Measurements from ENCODE around the gene SELENOM. TPM values are rescaled to one million over a fixed set of nuclear protein-coding genes. Genes with fewer than 3 reads are reported as not detected.

SELENOM gene
- total RNA-seq, 1 donor from 2014 or later = 22.4 TPM

- Mint-ChIP-seq H3K4me3 (no peak overlapping the region), H3K27ac (no peak overlapping the region), H3K4me1 (ENCODE audit: unreplicated experiment) (no peaks in the 10 kb centered on the region), H3K27me3 (no peaks in the 10 kb centered on the region), H3K36me3 (peaks cover 6% of the 10 kb centered on the region), H3K9me3 (no peaks in the 10 kb centered on the region)
- TF ChIP-seq CTCF (conservative IDR thresholded peaks at IDR 0.05) = no peak
- DNase-seq (ENCODE audit: extremely low spot score, unreplicated experiment) = no peak
Observed at GRCh38 chr22:31093086-31093850, 14.1 kb downstream of the SELENOM start.

GRCh38 chr22:31092161-31092560, 15.2 kb downstream of the SELENOM start:
- no peak for DNase-seq (ENCODE audit: extremely low spot score, unreplicated experiment)
- Mint-ChIP-seq H3K27ac (no peak overlapping the region), H3K4me3 (no peak overlapping the region), H3K36me3 (peaks cover 6% of the 10 kb centered on the region), H3K9me3 (no peaks in the 10 kb centered on the region), H3K4me1 (ENCODE audit: unreplicated experiment) (no peaks in the 10 kb centered on the region), H3K27me3 (no peaks in the 10 kb centered on the region)
- no peak for TF ChIP-seq CTCF (conservative IDR thresholded peaks at IDR 0.05)

- Mint-ChIP-seq H3K27me3 (no peaks in the 10 kb centered on the region), H3K36me3 (peaks cover 5% of the 10 kb centered on the region), H3K4me3 (no peak overlapping the region), H3K27ac (no peak overlapping the region), H3K4me1 (ENCODE audit: unreplicated experiment) (no peaks in the 10 kb centered on the region), H3K9me3 (no peaks in the 10 kb centered on the region)
- DNase-seq (ENCODE audit: extremely low spot score, unreplicated experiment) = no peak
- no peak for TF ChIP-seq CTCF (conservative IDR thresholded peaks at IDR 0.05)
Observed at GRCh38 chr22:31091106-31091975, 16.0 kb downstream of the SELENOM start.

DNA sequence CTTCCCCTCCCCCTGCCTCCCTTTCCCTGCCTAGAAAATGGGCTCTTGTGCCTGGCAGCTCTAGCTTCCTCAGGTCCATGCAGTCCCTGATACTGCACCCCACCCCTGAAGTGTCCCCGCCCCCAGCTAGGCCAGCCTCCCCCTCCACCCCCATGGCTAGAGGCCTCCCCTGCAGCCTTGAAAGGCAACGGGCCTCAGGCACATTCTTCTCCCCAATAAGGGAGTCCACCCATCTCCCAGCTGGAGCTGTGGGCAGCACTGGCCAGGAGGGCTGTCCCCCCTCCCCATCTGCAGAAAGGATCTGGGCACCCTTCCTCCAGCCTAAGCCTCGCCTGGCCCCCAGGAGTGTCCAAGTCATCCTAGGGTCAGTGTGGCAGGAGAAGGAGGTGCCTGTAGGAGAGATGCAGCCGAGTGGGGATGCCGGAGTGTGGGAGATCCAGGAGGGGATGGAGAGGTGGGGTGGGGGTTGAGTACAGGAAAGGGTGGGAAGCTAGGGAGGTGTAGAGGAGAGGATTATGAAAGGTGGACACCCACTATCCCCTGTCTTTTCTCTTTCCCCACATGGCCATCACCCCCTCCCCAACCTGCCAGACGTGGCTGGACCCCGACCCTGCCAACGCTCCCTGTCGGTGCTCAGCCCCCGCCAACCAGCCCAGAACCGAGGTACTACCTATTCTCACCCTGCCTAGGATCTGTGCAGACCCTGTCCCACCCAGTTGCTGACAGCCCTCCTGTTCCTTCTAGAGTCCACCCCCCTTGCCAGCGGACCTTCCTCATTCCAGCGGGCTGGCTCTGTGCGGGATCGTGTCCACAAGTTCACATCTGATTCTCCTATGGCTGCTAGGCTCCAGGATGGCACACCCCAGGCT, 16.9 kb downstream of the SELENOM start:
- Mint-ChIP-seq H3K9me3 (no peaks in the 10 kb centered on the region), H3K27me3 (no peaks in the 10 kb centered on the region), H3K4me1 (ENCODE audit: unreplicated experiment) (no peaks in the 10 kb centered on the region), H3K36me3 (no peaks in the 10 kb centered on the region), H3K4me3 (no peak overlapping the region), H3K27ac (no peak overlapping the region)
- TF ChIP-seq CTCF (conservative IDR thresholded peaks at IDR 0.05) = no peak
- no peak for DNase-seq (ENCODE audit: extremely low spot score, unreplicated experiment)

Data from type B pancreatic cell (in vitro differentiated cells).